MM.1S (cell line): Measurements from ENCODE around the gene CXCL8.
"Not testable (repeated sequence)": the region's sequence is repeated elsewhere in the genome, so short reads cannot be mapped to it uniquely, and the experiment has no call there.

ENCODE experiments used
- DNase-seq: peaks from one replicate; pipeline ENCODE4 v3.0.0-alpha.2; 2015
- H2AFZ ChIP-seq: fragments of 300-600 bp; sonication (generic); 2 replicates; pipeline ENCODE4 v1.6.0; 2016; ENCODE audit warnings: antibody characterized with exemption, low read length
- H3F3A ChIP-seq: fragments of 300-600 bp; sonication (generic); 2 replicates; pipeline ENCODE4 v1.6.1; 2016; ENCODE audit warnings: mild to moderate bottlenecking, antibody characterized with exemption, low read length, moderate library complexity, mixed read lengths; ENCODE audit not compliant: insufficient read depth
- H3K27ac ChIP-seq: fragments of 300-600 bp; sonication (generic); 2 replicates; pipeline ENCODE4 v1.5.1; 2016; ENCODE audit warnings: mild to moderate bottlenecking, low read length
- H3K27me3 ChIP-seq: fragments of 300-600 bp; sonication (generic); replicated peaks from 2 replicates; pipeline ENCODE4 v1.6.0; 2016; ENCODE audit warnings: low read length; ENCODE audit not compliant: insufficient read depth
- H3K36me3 ChIP-seq: fragments of 300-600 bp; sonication (generic); replicated peaks from 2 replicates; pipeline ENCODE4 v1.6.1; 2016; ENCODE audit warnings: mild to moderate bottlenecking, low read length, mixed read lengths; ENCODE audit not compliant: insufficient read depth
- H3K4me1 ChIP-seq: fragments of 300-600 bp; sonication (generic); 2 replicates; pipeline ENCODE4 v1.6.1; 2016; ENCODE audit warnings: low read length, mixed read lengths
- H3K4me2 ChIP-seq: fragments of 300-600 bp; sonication (generic); 2 replicates; pipeline ENCODE4 v1.6.0; 2016; ENCODE audit warnings: low read depth, low read length
- H3K4me3 ChIP-seq: fragments of 300-600 bp; sonication (generic); 2 replicates; pipeline ENCODE4 v1.5.1; 2016; ENCODE audit warnings: low read length, mixed read lengths
- H3K79me2 ChIP-seq: fragments of 300-600 bp; sonication (generic); 2 replicates; pipeline ENCODE4 v1.6.1; 2016; ENCODE audit warnings: mixed run types, low read length, mixed read lengths
- H3K9ac ChIP-seq: fragments of 300-600 bp; sonication (generic); 2 replicates; pipeline ENCODE4 v1.6.1; 2016; ENCODE audit warnings: low read length, mixed read lengths
- H3K9me2 ChIP-seq: fragments of 300-600 bp; sonication (generic); replicated peaks from 2 replicates; pipeline ENCODE4 v1.6.1; 2016; ENCODE audit warnings: mild to moderate bottlenecking, low read length, mixed read lengths; ENCODE audit not compliant: insufficient read depth
- H3K9me3 ChIP-seq: fragments of 300-600 bp; sonication (generic); replicated peaks from 2 replicates; pipeline ENCODE4 v1.6.1; 2016; ENCODE audit warnings: mild to moderate bottlenecking, low read length, mixed read lengths; ENCODE audit not compliant: insufficient read depth
- H4K20me1 ChIP-seq: fragments of 300-600 bp; sonication (generic); 2 replicates; pipeline ENCODE4 v1.6.1; 2016; ENCODE audit warnings: mild to moderate bottlenecking, low read length, moderate library complexity, mixed read lengths; ENCODE audit not compliant: insufficient read depth
- CTCF ChIP-seq: fragments of 300-600 bp; sonication (generic); IDR thresholded peaks from 2 replicates; pipeline ENCODE4 v1.5.1; 2016; ENCODE audit warnings: antibody characterized with exemption, low read length, mixed read lengths
- EZH2 ChIP-seq: fragments of 300-600 bp; sonication (generic); optimal IDR thresholded peaks from 2 replicates; pipeline ENCODE3; 2017; ENCODE audit warnings: low read depth, mild to moderate bottlenecking, antibody characterized with exemption, low read length, mixed read lengths
- EZH2phosphoT487 ChIP-seq: fragments of 300-600 bp; sonication (generic); IDR thresholded peaks from 2 replicates; pipeline ENCODE4 v1.6.1; 2018; ENCODE audit warnings: antibody characterized with exemption, low read length

Gene CXCL8

GRCh38 chr4:73740353-73740778 is at the start of gene CXCL8:
CXCL8 (plus strand) TSS chr4:73740569; CDS start chr4:73740659, 90 bp downstream.
- Histone ChIP-seq H2AFZ (no peak within 1 kb of the TSS), H3K79me2 (no peaks in the 10 kb centered on the region), H3K27me3 (no peaks in the 10 kb centered on the region), H3K4me1 (no peaks in the 10 kb centered on the region), H3K9ac (no peak within 1 kb of the TSS), H3K4me2 (no peak within 1 kb of the TSS), H3K36me3 (no peaks in the 10 kb centered on the region), H4K20me1 (no peaks in the 10 kb centered on the region), H3K27ac (no peak within 1 kb of the TSS), H3K4me3 (no peak within 1 kb of the TSS), H3F3A (no peaks in the 10 kb centered on the region), H3K9me2 (no peaks in the 10 kb centered on the region), H3K9me3 (no peaks in the 10 kb centered on the region)
- TF ChIP-seq EZH2phosphoT487 (no peak), CTCF (no peak), EZH2 (no peak)
- no peak for DNase-seq

- not testable (repeated sequence) for H3K4me2 ChIP-seq, H3K4me3 ChIP-seq, H3K9me2 ChIP-seq, H2AFZ ChIP-seq, H3K27me3 ChIP-seq, H3K9ac ChIP-seq, H4K20me1 ChIP-seq, H3K79me2 ChIP-seq, H3K9me3 ChIP-seq, H3K27ac ChIP-seq, H3K4me1 ChIP-seq, H3F3A ChIP-seq, DNase-seq, H3K36me3 ChIP-seq
Observed at GRCh38 chr4:73691201-73691600, 49.2 kb upstream of the CXCL8 start.

GRCh38 chr4:73691759-73692158 is 48.6 kb upstream of the CXCL8 start:
- no peak for TF ChIP-seq EZH2
- TF ChIP-seq CTCF, result no peak
- no peak for TF ChIP-seq EZH2phosphoT487
- no peak overlapping the region for H3K27ac ChIP-seq
- no peaks in the 10 kb centered on the region for H3K4me1 ChIP-seq
- H3K79me2 ChIP-seq, result no peaks in the 10 kb centered on the region
- no peaks in the 10 kb centered on the region for H3K9me3 ChIP-seq
- H3K36me3 ChIP-seq, result no peaks in the 10 kb centered on the region
- no peak overlapping the region for H3K4me2 ChIP-seq
- H4K20me1 ChIP-seq, result no peaks in the 10 kb centered on the region
- no peak overlapping the region for H3K4me3 ChIP-seq
- H2AFZ ChIP-seq, result no peak overlapping the region
- H3K9me2 ChIP-seq, result no peaks in the 10 kb centered on the region
- no peaks in the 10 kb centered on the region for H3K27me3 ChIP-seq
- no peak for DNase-seq
- no peaks in the 10 kb centered on the region for H3F3A ChIP-seq
- no peak overlapping the region for H3K9ac ChIP-seq

- Histone ChIP-seq H4K20me1 (no peaks in the 10 kb centered on the region), H3K36me3 (no peaks in the 10 kb centered on the region), H3K79me2 (no peaks in the 10 kb centered on the region), H3K9ac (no peak overlapping the region), H2AFZ (no peak overlapping the region), H3K27ac (no peak overlapping the region), H3K4me3 (no peak overlapping the region), H3K9me3 (no peaks in the 10 kb centered on the region), H3K4me1 (no peaks in the 10 kb centered on the region), H3K27me3 (no peaks in the 10 kb centered on the region), H3F3A (no peaks in the 10 kb centered on the region), H3K9me2 (no peaks in the 10 kb centered on the region), H3K4me2 (no peak overlapping the region)
- TF ChIP-seq CTCF (no peak), EZH2 (no peak), EZH2phosphoT487 (no peak)
- DNase-seq, result no peak
Observed at GRCh38 chr4:73692254-73692653, 48.1 kb upstream of the CXCL8 start.
